Osteoblast (primary cell): ENCODE data around the gene PNLIPRP2. TPM values are rescaled to one million over a fixed set of nuclear protein-coding genes. Genes with fewer than 3 reads are reported as not detected.

ENCODE experiments used
- DNase-seq: peaks from one replicate; pipeline ENCODE4 v3.0.0; 2011; ENCODE audit warnings: low spot score, mixed read lengths; ENCODE audit not compliant: insufficient read length; ENCODE audit errors: missing footprints
- H2AFZ ChIP-seq: 2 replicates; pipeline ENCODE4 v1.6.0; 2011; ENCODE audit warnings: mild to moderate bottlenecking, low read length
- H3K27ac ChIP-seq: 2 replicates; pipeline ENCODE4 v1.5.1; 2011; ENCODE audit warnings: mild to moderate bottlenecking, low read depth, low read length, moderate library complexity
- H3K27me3 ChIP-seq: 2 replicates; pipeline ENCODE4 v1.6.0; 2012; ENCODE audit warnings: mild to moderate bottlenecking, control low read depth, inconsistent platforms, low read length, moderate library complexity; ENCODE audit not compliant: insufficient read depth
- H3K36me3 ChIP-seq: 2 replicates; pipeline ENCODE4 v1.5.1; 2011; ENCODE audit warnings: mild to moderate bottlenecking, low read length, control low read depth, moderate library complexity; ENCODE audit not compliant: insufficient read depth
- H3K4me1 ChIP-seq: 2 replicates; pipeline ENCODE4 v1.5.1; 2011; ENCODE audit warnings: mild to moderate bottlenecking, low read length, control low read depth, moderate library complexity; ENCODE audit not compliant: insufficient read depth
- H3K4me2 ChIP-seq: 2 replicates; pipeline ENCODE4 v1.6.0; 2011; ENCODE audit warnings: mild to moderate bottlenecking, low read length; ENCODE audit not compliant: insufficient read depth
- H3K4me3 ChIP-seq: fragments of 200-600 bp; sonication (generic); 3 replicates; pipeline ENCODE4 v1.5.1; 2012; ENCODE audit warnings: mild to moderate bottlenecking, low read length, inconsistent platforms; ENCODE audit not compliant: insufficient read depth
- H3K79me2 ChIP-seq: 2 replicates; pipeline ENCODE4 v1.6.0; 2012; ENCODE audit warnings: mild to moderate bottlenecking, low read length, control low read depth, inconsistent platforms; ENCODE audit not compliant: insufficient read depth
- H3K9me3 ChIP-seq: 2 replicates; pipeline ENCODE4 v1.5.1; 2011; ENCODE audit warnings: low read depth, low read length, control low read depth
- H4K20me1 ChIP-seq: 2 replicates; pipeline ENCODE4 v1.6.0; 2012; ENCODE audit warnings: mild to moderate bottlenecking, low read length, control low read depth; ENCODE audit not compliant: insufficient read depth
- CTCF ChIP-seq: IDR thresholded peaks from 2 replicates; pipeline ENCODE4 v1.5.1; 2011; ENCODE audit warnings: mild to moderate bottlenecking, low read depth, low read length, moderate library complexity; ENCODE audit errors: extremely low read depth
- total RNA-seq: library from RNA; depleted of rRNA; stranded (reverse); fragments of >200 nt; gene quantifications from 2 replicates; pipeline ENCODE4 v1.2.3, GENCODE V29; 2012

PNLIPRP2 gene
- total RNA-seq, 1 donor = not detected

GRCh38 chr10:116692225-116692624, 71.5 kb downstream of the PNLIPRP2 start:
- peaks cover 8% of the 10 kb centered on the region for H3K36me3 ChIP-seq
- H3K4me1 ChIP-seq = peaks cover 18% of the 10 kb centered on the region
- no peaks in the 10 kb centered on the region for H3K27me3 ChIP-seq
- H2AFZ ChIP-seq = no peak overlapping the region
- H3K4me3 ChIP-seq = no peak overlapping the region
- H3K4me2 ChIP-seq = no peak overlapping the region
- no peaks in the 10 kb centered on the region for H4K20me1 ChIP-seq
- DNase-seq = no peak
- no peak overlapping the region for H3K27ac ChIP-seq
- no peaks in the 10 kb centered on the region for H3K79me2 ChIP-seq
- TF ChIP-seq CTCF = no peak
- H3K9me3 ChIP-seq = no peaks in the 10 kb centered on the region

GRCh38 chr10:116694243-116694926, 73.6 kb downstream of the PNLIPRP2 start:
- H3K27ac ChIP-seq = no peak overlapping the region
- no peak for DNase-seq
- H3K4me3 ChIP-seq = no peak overlapping the region
- no peak overlapping the region for H3K4me2 ChIP-seq
- TF ChIP-seq CTCF = no peak
- no peaks in the 10 kb centered on the region for H3K79me2 ChIP-seq
- H2AFZ ChIP-seq = no peak overlapping the region
- H3K27me3 ChIP-seq = no peaks in the 10 kb centered on the region
- no peaks in the 10 kb centered on the region for H3K9me3 ChIP-seq
- peaks cover 16% of the 10 kb centered on the region for H3K36me3 ChIP-seq
- no peaks in the 10 kb centered on the region for H4K20me1 ChIP-seq
- no peaks in the 10 kb centered on the region for H3K4me1 ChIP-seq

Other genes starting within 250 kb of the PNLIPRP2 start
- gene PNLIPRP3, start 193.1 kb upstream of the PNLIPRP2 start, total RNA-seq = 0.59 and 0.72 TPM in 2 replicates
- not detected in 2 replicates for gene PNLIP, start 75.0 kb upstream of the PNLIPRP2 start, total RNA-seq
- gene PNLIPRP1, start 30.0 kb upstream of the PNLIPRP2 start, total RNA-seq = not detected in 2 replicates
- 10.0 and 10.9 TPM in 2 replicates for gene HSPA12A, start 121.6 kb downstream of the PNLIPRP2 start, total RNA-seq
- 0.29 and 0.36 TPM in 2 replicates for gene ENO4, start 228.5 kb downstream of the PNLIPRP2 start, total RNA-seq